Lower leg skin (tissue), 4 donors: Measurements from ENCODE around the gene NR2E1. TPM values are rescaled to one million over a fixed set of nuclear protein-coding genes. Genes with fewer than 3 reads are reported as not detected.

Experiments used
- DNase-seq, 2 donors: peaks; one replicate each; pipeline ENCODE4 v3.0.0-alpha.2; 2019; ENCODE audit warnings: low spot score in 2 of 2
- H3K4me3 ChIP-seq: fragments of 200-600 bp; sonication (generic); 2 replicates; pipeline ENCODE4 v1.5.1; 2017; ENCODE audit warnings: mild to moderate bottlenecking, low read depth; ENCODE audit not compliant: poor library complexity, severe bottlenecking
- POLR2A ChIP-seq, 2 donors: fragments of 450-650 bp; IDR thresholded peaks; one replicate each; pipeline ENCODE4 v1.6.1; 2016 to 2017; ENCODE audit warnings: antibody characterized with exemption in 2 of 2, mild to moderate bottlenecking in 1 of 2, moderate library complexity in 1 of 2
- WGBS, 2 donors: methylation state at CpG; one replicate each; pipeline ENCODE4 v1.1.5; 2018; 5-methylcytosine and 5-hydroxymethylcytosine counted together
- intact Hi-C: fragments of 100-400 bp; cut with DNase I; formaldehyde crosslinking; loops from one replicate; pipeline ENCODE4 v1.15.0; 2023; ENCODE audit warnings: low total_unique reads
- total RNA-seq, 4 donors: library from RNA; depleted of rRNA; stranded (reverse); fragments of >200 nt; gene quantifications; one replicate each; pipeline ENCODE4 v1.1.0, GENCODE V29; 2016
- TF ChIP-seq, protein P1 (sequence below), 3 donors: fragments of 450-650 bp; IDR thresholded peaks; one replicate each; pipeline ENCODE4 v1.5.1; 2016; ENCODE audit warnings: antibody characterized with exemption in 3 of 3, mild to moderate bottlenecking in 3 of 3, moderate library complexity in 2 of 3

Gene NR2E1
- total RNA-seq, 4 donors from 2014 or later, result not detected

DNA sequence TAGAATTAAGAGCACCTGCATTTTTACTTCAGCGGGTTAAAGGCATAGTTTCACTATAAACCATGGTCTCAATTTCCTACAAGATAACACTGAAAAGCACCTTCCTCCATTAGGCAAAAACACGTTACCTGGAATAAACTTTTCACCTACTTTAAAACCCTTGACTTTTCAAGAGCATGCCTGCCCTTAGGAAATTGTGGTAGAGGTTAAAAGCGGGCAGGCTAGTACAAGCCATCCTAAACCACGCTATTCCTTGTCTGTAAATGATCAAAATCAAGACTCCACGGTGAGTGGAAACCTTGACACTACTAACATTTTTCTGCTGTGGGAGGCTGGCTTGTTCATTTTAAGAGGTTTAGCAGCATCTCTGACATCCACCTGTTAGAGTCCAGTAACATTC lies 43.9 kb downstream of the NR2E1 start:
- intact Hi-C loops, result no loop called here
- 77 to 80% methylated on average over 5 of the region's 5 CpGs for WGBS, 2 donors
- DNase-seq, result no peak
- TF ChIP-seq, protein P1, sequence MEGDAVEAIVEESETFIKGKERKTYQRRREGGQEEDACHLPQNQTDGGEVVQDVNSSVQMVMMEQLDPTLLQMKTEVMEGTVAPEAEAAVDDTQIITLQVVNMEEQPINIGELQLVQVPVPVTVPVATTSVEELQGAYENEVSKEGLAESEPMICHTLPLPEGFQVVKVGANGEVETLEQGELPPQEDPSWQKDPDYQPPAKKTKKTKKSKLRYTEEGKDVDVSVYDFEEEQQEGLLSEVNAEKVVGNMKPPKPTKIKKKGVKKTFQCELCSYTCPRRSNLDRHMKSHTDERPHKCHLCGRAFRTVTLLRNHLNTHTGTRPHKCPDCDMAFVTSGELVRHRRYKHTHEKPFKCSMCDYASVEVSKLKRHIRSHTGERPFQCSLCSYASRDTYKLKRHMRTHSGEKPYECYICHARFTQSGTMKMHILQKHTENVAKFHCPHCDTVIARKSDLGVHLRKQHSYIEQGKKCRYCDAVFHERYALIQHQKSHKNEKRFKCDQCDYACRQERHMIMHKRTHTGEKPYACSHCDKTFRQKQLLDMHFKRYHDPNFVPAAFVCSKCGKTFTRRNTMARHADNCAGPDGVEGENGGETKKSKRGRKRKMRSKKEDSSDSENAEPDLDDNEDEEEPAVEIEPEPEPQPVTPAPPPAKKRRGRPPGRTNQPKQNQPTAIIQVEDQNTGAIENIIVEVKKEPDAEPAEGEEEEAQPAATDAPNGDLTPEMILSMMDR (IDR thresholded peaks at IDR 0.05), result no peak
- no peak overlapping the region for H3K4me3 ChIP-seq

DNA sequence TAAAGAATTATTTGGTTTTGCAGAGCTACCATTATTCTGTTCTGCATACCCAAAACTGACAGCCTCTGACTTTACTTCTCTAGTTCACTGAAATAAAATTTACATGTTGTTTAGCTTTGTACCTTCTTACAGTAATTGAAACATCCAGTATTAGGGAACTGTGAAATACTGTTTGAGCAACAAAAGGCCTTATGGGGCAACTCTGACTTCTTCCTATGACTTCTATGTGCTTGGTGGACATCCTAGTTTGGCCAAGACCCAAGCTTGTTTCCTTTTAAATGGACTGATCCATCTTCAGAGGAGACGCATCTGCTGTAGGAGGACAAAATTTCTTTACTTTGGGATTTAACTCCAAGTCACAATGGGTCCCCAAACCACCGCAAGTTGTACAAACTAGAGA lies 44.7 kb downstream of the NR2E1 start:
- intact Hi-C loops, result no loop called here
- no peak for TF ChIP-seq POLR2A (IDR thresholded peaks at IDR 0.05)
- TF ChIP-seq, protein P1 (IDR thresholded peaks at IDR 0.05), result no peak
- H3K4me3 ChIP-seq, result no peak overlapping the region
- WGBS, 2 donors, result 91 to 96% methylated on average over 2 of the region's 2 CpGs
- DNase-seq, result no peak

DNA sequence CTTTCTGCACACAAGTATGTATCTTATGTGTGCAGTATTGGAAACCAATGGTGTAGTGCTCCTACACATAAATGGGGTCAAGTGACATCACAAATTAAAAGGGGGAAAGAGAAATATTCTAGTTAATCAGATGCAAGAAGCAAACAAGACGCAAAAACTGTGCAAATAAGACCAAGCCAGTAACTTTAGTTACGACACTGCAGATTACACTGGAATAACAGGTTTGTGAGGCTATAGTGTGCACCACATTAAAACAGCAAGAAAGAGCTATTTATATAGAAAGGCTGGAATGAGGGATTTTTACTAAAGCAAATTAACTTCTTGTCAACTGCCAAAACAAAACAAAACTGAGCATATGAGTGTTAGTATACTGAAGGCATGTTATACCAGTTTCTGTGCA lies 45.8 kb downstream of the NR2E1 start:
- H3K4me3 ChIP-seq, result no peak overlapping the region
- no peak for DNase-seq
- 73 to 79% methylated on average over 2 of the region's 2 CpGs for WGBS, 2 donors
- intact Hi-C loops, result no loop called here
- TF ChIP-seq POLR2A (IDR thresholded peaks at IDR 0.05), result no peak

DNA sequence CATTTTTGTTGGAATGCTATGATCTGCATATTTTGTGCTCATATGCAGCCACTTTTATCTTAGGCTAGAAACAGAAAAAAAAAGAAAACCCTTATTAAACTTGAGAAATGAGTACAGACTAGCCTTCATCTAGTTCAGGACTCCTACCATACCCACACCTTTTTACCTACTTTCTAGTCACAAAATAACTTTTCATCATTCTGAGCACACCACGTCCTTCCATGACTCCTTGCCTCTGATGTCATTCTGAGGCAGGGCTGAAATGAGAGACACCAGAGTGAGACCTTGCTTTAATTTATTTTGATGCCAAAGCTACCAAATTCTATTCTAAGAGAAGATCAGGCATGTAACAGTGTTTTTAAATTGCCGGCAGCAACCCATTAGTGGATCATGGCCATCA lies 56.2 kb downstream of the NR2E1 start:
- intact Hi-C loops, result no loop called here
- H3K4me3 ChIP-seq, result no peak overlapping the region
- whole genome bisulfite sequencing, 2 donors, result 88 to 92% methylated on average over 2 of the region's 2 CpGs
- no peak for DNase-seq
- TF ChIP-seq, protein P1 (IDR thresholded peaks at IDR 0.05), result no peak
- no peak for TF ChIP-seq POLR2A (IDR thresholded peaks at IDR 0.05)

DNA sequence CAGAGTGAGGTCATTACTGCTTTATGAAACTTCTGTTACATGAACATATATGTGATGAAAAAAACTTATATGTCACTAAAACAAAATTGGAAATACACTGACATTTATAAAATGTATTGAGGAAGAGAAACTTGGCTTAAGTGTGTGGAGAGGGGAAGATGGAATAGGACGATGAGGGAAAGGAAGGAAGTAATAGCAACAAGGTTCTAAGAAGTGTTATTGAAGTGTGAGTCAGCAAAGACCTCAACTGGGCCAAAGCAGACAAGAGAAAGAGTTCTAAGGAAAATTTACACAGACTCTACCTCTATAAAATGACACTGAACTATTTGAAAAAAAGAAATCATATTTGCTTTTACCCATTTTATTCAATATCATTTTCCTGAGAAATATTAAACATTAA lies 56.7 kb downstream of the NR2E1 start:
- no peak for DNase-seq
- intact Hi-C loops, result no loop called here
- no peak overlapping the region for H3K4me3 ChIP-seq
- 61 to 62% methylated on average over 1 of the region's 1 CpG for WGBS, 2 donors
- TF ChIP-seq, protein P1 (IDR thresholded peaks at IDR 0.05), result no peak
- no peak for TF ChIP-seq POLR2A (IDR thresholded peaks at IDR 0.05)

DNA sequence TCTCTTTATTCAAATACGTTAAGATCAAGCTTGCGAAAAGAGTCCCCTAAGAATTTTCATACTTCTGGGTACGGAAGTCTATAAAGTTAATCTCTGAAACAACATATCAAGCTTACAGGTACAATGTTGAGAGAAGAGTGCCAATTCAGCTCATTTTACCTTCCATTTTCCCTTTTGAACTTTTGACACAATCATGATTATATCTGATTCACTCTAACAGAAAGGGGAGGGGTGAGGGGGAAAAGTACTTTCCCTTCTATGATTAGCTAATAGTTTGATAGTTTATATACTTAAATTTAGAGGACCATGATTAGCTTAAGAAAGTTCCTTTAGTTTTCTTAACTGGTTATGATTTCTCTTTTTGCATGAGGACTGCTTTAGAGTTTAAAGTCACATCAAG lies 61.5 kb downstream of the NR2E1 start:
- no peak overlapping the region for H3K4me3 ChIP-seq
- TF ChIP-seq, protein P1 (IDR thresholded peaks at IDR 0.05), result no peak
- TF ChIP-seq POLR2A (IDR thresholded peaks at IDR 0.05), result no peak
- no peak for DNase-seq
- intact Hi-C loops, result no loop called here
- WGBS, 2 donors, result 91 to 97% methylated on average over 3 of the region's 3 CpGs
